HUES64 (cell line): Measurements from ENCODE around the gene CERK.

Experiments used
- H3K27ac ChIP-seq: 2 replicates; pipeline ENCODE4 v1.7.0; 2013; ENCODE audit warnings: low read depth, low read length, inconsistent platforms
- H3K27me3 ChIP-seq: 2 replicates; pipeline ENCODE4 v1.6.1; 2013; ENCODE audit warnings: mild to moderate bottlenecking, low read length; ENCODE audit not compliant: insufficient read depth
- H3K36me3 ChIP-seq: 2 replicates; pipeline ENCODE4 v1.6.1; 2013; ENCODE audit warnings: mild to moderate bottlenecking, low read length; ENCODE audit not compliant: insufficient read depth
- H3K4me1 ChIP-seq: 2 replicates; pipeline ENCODE4 v1.6.1; 2013; ENCODE audit warnings: mild to moderate bottlenecking, low read length, moderate library complexity; ENCODE audit not compliant: insufficient read depth
- H3K4me3 ChIP-seq: 2 replicates; pipeline ENCODE4 v1.5.1; 2013; ENCODE audit warnings: mild to moderate bottlenecking, low read length, moderate library complexity
- H3K9ac ChIP-seq: 2 replicates; pipeline ENCODE4 v1.6.1; 2013; ENCODE audit warnings: mild to moderate bottlenecking, low read depth, low read length
- H3K9me3 ChIP-seq: 2 replicates; pipeline ENCODE4 v1.6.1; 2013; ENCODE audit warnings: low read depth, low read length; ENCODE audit not compliant: insufficient read depth
- WGBS: fragments of 150-250, 120-280 bp; methylation state at CpG from one replicate; pipeline ENCODE4 v1.1.7; 2013; ENCODE audit warnings: missing lambda C conversion rate; 5-methylcytosine and 5-hydroxymethylcytosine counted together

CERK gene

GRCh38 chr22:46657655-46657953, 80.4 kb downstream of the CERK start:
- no peak overlapping the region for H3K27ac ChIP-seq
- WGBS, result 91% methylated on average over 8 of the region's 10 CpGs
- no peaks in the 10 kb centered on the region for H3K36me3 ChIP-seq
- H3K9ac ChIP-seq, result no peak overlapping the region
- no peaks in the 10 kb centered on the region for H3K27me3 ChIP-seq
- H3K4me1 ChIP-seq, result no peaks in the 10 kb centered on the region
- no peaks in the 10 kb centered on the region for H3K9me3 ChIP-seq
- H3K4me3 ChIP-seq, result no peak overlapping the region

- Histone ChIP-seq H3K27ac (no peak overlapping the region), H3K9me3 (no peaks in the 10 kb centered on the region), H3K36me3 (no peaks in the 10 kb centered on the region), H3K4me1 (no peaks in the 10 kb centered on the region), H3K9ac (no peak overlapping the region), H3K27me3 (no peaks in the 10 kb centered on the region), H3K4me3 (no peak overlapping the region)
- WGBS, result 92% methylated on average over 15 of the region's 15 CpGs
Measured at GRCh38 chr22:46656856-46657654, 81.0 kb downstream of the CERK start.

- Histone ChIP-seq H3K9me3 (no peaks in the 10 kb centered on the region), H3K9ac (no peak overlapping the region), H3K4me1 (no peaks in the 10 kb centered on the region), H3K4me3 (no peak overlapping the region), H3K36me3 (no peaks in the 10 kb centered on the region), H3K27me3 (no peaks in the 10 kb centered on the region), H3K27ac (no peak overlapping the region)
- 93% methylated on average over 26 of the region's 26 CpGs for WGBS
Measured at GRCh38 chr22:46655861-46656608, 82.0 kb downstream of the CERK start.

- no peaks in the 10 kb centered on the region for H3K36me3 ChIP-seq
- no peaks in the 10 kb centered on the region for H3K9me3 ChIP-seq
- H3K27me3 ChIP-seq, result no peaks in the 10 kb centered on the region
- no peak overlapping the region for H3K27ac ChIP-seq
- H3K9ac ChIP-seq, result no peak overlapping the region
- WGBS, result 92% methylated on average over 14 of the region's 14 CpGs
- H3K4me3 ChIP-seq, result no peak overlapping the region
- no peaks in the 10 kb centered on the region for H3K4me1 ChIP-seq
Measured at GRCh38 chr22:46654927-46655595, 83.0 kb downstream of the CERK start.

GRCh38 chr22:46654426-46654825, 83.6 kb downstream of the CERK start:
- no peaks in the 10 kb centered on the region for H3K4me1 ChIP-seq
- no peak overlapping the region for H3K4me3 ChIP-seq
- no peak overlapping the region for H3K9ac ChIP-seq
- 93% methylated on average over 17 of the region's 17 CpGs for WGBS
- H3K9me3 ChIP-seq, result no peaks in the 10 kb centered on the region
- H3K36me3 ChIP-seq, result no peaks in the 10 kb centered on the region
- H3K27me3 ChIP-seq, result no peaks in the 10 kb centered on the region
- no peak overlapping the region for H3K27ac ChIP-seq

- no peak overlapping the region for H3K27ac ChIP-seq
- WGBS, result 91% methylated on average over 8 of the region's 8 CpGs
- no peak overlapping the region for H3K9ac ChIP-seq
- H3K9me3 ChIP-seq, result no peaks in the 10 kb centered on the region
- H3K36me3 ChIP-seq, result no peaks in the 10 kb centered on the region
- no peaks in the 10 kb centered on the region for H3K4me1 ChIP-seq
- no peaks in the 10 kb centered on the region for H3K27me3 ChIP-seq
- H3K4me3 ChIP-seq, result no peak overlapping the region
Measured at GRCh38 chr22:46653596-46653995, 84.5 kb downstream of the CERK start.

GRCh38 chr22:46652847-46653331, 85.2 kb downstream of the CERK start:
- Histone ChIP-seq H3K27ac (no peak overlapping the region), H3K9ac (no peak overlapping the region)
- WGBS, result 88% methylated on average over 23 of the region's 23 CpGs

GRCh38 chr22:46652081-46652846, 85.8 kb downstream of the CERK start:
- 88% methylated on average over 22 of the region's 22 CpGs for WGBS
- Histone ChIP-seq H3K4me3 (no peak overlapping the region), H3K9ac (no peak overlapping the region), H3K4me1 (no peaks in the 10 kb centered on the region), H3K9me3 (no peaks in the 10 kb centered on the region), H3K27me3 (no peaks in the 10 kb centered on the region), H3K27ac (no peak overlapping the region), H3K36me3 (no peaks in the 10 kb centered on the region)

More at GRCh38 chr22:46652847-46653331, 85.2 kb downstream of the CERK start:
- H3K4me1 ChIP-seq, result no peaks in the 10 kb centered on the region
- no peaks in the 10 kb centered on the region for H3K36me3 ChIP-seq
- no peak overlapping the region for H3K4me3 ChIP-seq
- no peaks in the 10 kb centered on the region for H3K27me3 ChIP-seq
- no peaks in the 10 kb centered on the region for H3K9me3 ChIP-seq

GRCh38 chr22:46651316-46651715, 86.7 kb downstream of the CERK start:
- WGBS, result 94% methylated on average over 16 of the region's 16 CpGs
- no peak overlapping the region for H3K27ac ChIP-seq
- H3K9ac ChIP-seq, result no peak overlapping the region
- no peaks in the 10 kb centered on the region for H3K36me3 ChIP-seq
- H3K4me3 ChIP-seq, result no peak overlapping the region
- no peaks in the 10 kb centered on the region for H3K4me1 ChIP-seq
- no peaks in the 10 kb centered on the region for H3K27me3 ChIP-seq
- no peaks in the 10 kb centered on the region for H3K9me3 ChIP-seq

GRCh38 chr22:46650078-46650810, 87.8 kb downstream of the CERK start:
- WGBS, result 96% methylated on average over 25 of the region's 25 CpGs
- Histone ChIP-seq H3K9ac (no peak overlapping the region), H3K27me3 (no peaks in the 10 kb centered on the region), H3K36me3 (no peaks in the 10 kb centered on the region), H3K4me3 (no peak overlapping the region), H3K27ac (no peak overlapping the region), H3K9me3 (no peaks in the 10 kb centered on the region), H3K4me1 (no peaks in the 10 kb centered on the region)
